ENCODE results near the gene SH3GL3.
A peak's percentile ranks its signal among the peaks of the same experiment; 100 is the strongest.

The SH3GL3 gene

DNA sequence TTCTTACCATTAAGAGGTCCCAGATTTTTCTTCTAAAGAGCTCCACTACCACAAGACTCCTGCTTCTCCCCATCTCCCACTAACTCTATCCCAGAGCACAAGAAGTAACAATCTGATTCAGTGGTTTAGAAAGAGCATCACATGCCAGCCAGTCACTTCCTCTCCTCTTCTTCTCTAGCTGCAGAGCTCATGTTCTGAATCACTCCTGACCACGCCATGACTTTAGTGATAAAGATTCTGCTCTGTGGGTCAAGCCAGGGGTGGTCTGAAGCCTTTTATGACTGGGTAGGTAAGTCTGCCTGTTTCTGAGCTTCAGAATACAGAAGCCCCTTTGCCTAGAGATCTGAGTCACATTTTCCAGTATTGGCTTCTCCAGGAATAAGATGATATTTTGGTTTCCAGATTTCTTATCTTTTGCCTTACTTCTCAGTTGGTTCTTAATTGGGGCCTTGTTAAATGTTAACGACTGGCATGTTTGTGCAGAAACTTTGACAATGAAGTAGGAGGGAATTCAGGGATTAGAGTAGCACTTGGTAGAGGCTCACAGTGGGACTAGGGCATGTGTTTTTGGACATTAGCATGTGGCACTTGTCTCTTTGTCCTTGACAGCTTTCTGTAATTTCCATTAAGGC, 179.1 kb downstream of the SH3GL3 start:
- DNase-seq = no peak

DNA sequence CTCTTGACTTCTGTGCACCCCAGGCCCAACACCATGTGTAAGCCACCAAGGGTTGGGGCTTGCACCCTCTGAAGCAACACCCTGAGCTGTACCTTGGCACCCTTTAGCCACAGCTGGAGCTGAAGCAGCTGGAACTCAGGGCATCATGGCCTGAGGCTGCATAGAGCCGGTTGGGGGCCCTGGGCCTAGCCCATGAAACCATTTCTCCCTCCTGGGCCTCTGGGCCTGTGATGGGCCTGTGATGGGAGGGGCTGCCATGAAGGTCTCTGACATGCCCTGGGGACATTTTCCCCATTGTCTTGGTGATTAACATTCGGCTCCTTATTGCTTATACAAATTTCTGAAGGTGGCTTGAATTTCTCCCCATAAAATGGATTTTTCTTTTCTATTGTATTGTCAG, 184.4 kb downstream of the SH3GL3 start:
- no peak for DNase-seq

DNA sequence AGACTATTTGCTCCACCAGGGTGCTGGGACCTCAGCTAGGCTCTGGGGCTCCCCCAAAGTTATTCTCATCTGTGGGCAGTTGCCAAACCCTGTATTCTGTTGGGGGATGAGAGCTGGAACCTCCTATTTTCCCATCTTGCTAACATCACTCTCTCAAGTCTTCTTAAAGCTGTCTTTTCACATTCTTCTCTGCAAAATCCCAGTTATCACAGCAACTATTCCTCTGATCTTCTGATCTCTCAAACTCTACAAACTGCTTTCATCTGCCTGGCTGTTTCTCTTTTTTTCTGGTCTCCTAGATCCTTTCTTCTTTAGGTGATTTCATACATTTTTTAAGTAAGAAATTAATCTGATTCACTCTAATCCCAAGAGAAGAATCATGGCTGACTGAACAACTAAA, 196.1 kb downstream of the SH3GL3 start:
- DNase-seq = no peak

DNA sequence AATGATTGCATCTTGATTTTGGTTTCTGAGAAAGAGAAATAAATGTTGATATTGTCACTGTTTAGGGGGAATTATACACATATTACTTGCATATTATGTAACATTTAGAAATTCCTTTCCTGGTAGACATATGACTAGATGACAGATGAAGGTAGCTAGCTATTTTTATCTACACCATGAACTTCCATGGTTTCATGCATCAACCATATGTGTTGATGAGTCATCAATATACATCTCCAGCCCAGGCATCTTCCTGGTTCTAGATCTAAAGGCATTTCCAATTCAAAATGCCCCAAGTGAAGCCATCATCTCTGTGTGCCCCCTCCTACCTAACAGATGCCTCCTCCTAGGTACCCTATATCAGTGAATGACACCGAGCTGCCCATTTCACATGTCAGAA, 197.3 kb downstream of the SH3GL3 start:
- DNase-seq = no peak

DNA sequence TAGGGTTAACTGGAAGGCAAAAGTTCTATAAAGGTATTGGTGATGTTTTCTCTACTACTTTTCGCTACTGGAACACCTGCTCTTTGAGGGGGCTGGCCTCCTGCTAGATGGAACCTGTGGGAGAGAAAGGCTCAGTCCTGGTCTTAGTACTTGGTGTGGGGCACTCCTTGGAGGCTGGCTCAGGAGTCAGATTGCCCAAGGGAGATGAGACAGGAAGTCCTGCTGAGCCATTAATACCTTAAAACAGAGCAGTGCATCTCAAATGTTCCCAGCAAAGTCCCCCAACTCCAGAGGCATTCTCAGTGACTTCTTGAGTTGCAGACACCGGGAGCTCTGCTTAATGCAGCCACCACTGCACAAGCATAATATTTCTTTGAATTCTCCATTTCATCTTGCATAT, 203.7 kb downstream of the SH3GL3 start:
- DNase-seq = no peak

DNA sequence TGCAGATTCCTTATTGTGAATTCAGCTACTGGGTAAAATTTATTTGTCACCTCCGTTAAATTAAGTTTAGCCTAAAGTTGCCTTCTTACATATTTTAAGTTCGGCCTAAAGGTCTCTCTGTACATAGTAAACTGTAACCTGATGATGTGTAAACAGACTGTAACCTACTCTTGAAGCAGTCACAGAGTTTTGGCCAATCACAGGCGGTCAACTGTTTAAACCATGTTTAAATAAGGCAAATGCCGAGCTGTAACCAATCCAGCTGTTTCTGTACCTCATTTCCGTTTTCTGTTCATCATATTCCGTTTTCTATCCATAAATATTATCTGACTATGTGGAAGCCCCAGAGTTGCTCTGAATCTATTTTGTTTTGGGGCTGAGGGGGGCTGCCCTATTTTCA, 204.4 kb downstream of the SH3GL3 start:
- no peak for DNase-seq

DNA sequence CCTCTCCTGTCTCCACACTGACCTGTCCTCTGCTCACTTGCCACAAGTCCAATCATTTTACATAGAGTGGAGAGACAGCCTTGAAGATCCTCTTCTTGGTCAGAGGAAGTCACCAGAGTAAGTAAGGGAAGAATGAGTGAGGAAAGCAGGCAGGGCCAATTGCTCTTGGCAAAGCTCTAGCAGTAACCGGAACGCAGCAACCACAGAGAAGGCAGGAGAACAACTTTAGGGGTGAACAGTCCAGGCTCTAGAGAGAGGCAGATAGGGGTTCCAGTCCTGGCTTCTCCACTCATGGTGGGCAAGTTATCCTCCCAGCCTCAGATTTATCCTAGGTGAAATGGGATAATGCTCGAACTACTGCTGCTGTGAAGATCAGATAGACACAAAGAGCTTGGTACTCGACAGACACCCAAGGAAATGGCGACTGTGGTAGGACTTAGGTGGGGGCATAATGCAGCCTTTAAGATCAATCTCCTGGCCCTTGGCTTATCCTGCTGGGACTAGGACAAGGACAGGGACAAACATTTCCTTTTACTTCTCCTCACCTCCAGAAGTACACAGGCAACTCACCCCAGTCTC, 205.6 kb downstream of the SH3GL3 start:
- DNase-seq = no peak

DNA sequence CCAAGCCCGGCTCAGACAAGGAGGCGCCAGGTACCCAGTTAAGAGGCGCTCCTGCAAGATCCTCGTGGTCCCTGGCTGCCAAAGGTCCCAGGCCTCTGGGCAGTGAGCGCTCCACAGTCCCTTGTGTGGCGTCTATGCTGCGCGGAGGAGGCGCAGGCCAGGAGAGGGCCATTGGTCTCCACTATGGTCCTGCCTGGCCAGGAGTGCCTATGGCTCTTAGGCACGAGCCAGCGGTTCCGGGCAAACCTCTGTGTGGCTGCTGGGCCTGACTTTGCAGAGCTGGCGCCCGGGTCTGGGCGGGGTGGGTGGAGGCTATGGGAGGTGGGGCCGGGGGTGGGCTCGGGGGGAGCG, 206.1 kb downstream of the SH3GL3 start:
- DNase-seq = no peak

DNA sequence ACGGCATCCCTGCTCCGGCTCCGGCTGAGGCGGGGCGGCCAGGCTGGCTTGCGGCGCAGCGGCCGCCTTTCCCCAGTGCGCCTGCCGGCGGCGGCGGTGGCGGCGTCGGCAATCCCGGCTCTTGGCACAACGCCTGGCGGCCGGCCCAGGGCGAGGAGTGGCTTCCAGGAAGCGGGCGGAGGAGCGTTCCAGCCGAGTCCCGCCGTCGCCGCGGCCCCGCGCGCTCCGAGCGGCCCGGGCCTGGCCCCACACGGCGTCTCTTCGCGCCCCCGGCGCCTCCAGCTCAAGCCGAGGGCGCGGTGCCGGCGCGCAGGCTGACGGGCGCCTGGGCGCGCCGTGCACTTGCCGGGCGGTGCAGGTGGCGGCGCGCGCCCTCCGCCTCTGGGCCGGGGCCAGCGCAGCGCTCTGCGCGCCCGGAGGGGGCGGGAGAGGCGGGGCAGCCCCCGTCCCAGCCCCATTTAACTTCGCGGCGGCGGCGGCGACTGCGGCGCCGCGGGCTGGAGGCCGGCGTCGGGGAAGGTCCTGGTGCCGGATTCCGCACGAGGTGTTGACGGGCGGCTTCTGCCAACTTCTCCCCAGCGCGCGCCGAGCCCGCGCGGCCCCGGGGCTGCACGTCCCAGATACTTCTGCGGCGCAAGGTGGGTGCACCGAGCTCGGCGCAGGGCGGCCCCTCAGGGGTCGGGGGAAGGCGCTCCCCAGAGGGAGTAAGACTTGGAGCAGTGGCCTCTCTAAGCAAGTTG, 206.7 kb downstream of the SH3GL3 start, which contains the start of gene ADAMTSL3:
Gene ADAMTSL3, plus strand, starts transcription at position 485 of the 740 bp plus-strand sequence. CDS start 1,639 bp downstream, outside the sequence.
- peak in 1 of 2 experiments; percentile 7 for DNase-seq

DNA sequence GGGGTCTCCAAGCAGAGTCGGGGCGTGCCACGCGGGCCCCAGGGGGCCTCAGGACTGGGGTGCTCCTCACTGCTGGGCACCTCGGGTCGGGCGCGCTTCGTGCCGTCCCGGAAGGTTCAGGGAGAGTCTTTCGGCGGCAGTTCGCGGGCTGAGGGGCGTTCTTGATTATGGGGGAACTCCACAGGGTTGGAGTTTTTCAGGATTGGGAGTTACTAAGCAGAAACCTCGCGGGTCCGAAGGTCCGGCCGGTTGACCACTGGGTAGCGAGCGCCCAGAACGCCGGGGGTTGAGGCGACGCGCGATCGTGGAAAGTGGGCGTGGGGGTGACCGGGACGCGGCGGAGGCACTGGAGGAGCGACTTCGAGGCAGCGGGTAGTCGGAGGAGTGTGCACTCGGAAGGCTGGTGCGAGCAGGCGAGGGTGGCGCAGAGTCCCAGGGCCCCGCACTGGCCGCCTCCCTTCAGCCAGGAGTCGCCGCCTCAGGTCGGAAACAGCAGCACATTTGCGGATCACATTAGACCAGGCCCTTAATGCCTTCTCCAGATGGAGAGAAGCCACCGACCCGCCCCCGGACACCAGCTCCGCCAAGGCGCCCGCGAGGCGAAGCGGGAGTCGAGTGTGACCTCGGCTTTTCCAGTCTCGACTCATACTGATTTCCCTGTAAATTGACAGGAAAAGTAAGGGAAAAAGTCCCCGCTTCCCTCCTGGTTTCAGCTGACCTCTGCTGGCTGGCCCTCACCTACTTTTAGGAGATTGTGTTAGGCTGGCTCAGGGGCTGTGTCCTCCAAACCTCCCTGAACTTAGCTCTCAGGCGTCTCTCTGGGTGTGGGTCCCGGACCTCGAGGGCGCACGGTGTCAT, 207.5 kb downstream of the SH3GL3 start:
- DNase-seq = no peak

DNA sequence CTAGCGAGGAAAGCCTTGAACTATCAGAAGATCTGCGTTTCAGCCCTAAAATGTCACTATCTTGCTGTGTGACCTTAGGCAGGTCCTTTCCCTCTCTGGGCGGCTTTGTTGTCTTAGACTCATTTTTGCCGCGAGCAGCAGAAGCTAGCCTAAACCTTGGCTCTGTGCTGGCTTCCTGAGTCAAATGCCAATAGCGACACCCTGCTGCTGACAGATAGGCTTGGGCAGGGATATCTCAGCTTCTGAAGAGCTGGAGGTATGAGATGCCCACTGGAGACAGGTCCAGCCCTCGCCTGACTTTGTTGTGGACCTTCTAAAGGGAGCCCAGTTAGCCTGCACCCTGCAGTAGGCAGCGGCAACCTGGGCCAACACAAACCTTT, 208.1 kb downstream of the SH3GL3 start:
- no peak for DNase-seq

DNA sequence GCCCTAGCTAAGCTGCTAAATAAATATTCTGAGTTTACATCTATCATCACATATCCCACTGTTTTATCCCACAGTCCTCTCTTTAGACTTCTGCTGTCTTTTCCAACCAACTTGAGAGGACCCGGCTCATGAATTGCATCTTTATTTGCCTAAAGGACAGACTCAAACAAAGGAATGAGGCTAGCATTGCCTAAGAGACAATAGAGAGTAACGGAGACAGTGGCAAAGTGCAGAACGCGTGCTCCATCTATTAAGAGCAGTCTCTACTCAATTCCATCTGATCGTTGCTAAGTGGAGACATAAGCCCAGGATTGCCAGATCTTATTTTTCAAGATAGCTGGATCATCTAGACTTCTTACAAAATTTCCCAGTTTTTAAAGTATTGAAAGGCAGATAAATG, 209.1 kb downstream of the SH3GL3 start:
- no peak for DNase-seq

DNA sequence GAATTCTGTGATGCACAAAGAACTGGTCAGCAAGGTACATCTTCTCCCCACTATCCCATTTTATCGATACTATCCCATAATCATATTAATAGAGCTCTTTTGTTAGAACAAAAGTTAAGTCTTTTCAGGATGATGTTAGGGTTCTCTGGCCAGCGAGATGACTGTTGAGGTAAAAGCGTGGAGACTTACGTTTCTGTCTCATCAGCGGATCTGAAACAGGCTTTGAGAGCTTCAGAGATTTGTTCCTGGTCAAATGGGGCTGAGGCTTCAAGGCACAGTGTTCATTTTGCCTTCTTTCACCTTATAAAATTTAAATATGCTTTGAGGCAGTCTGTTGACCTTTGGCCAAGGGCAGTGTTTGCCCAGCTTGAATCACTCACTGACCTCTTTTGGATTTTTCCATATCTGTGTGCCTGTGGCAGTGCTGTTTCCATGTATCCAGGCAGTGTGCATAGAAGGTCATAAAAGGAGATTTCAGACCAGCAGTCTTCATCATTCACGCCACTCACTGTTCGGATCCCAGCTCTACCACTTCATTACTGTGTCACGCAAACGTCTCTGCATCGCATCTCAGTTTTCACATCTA, 209.9 kb downstream of the SH3GL3 start:
- no peak for DNase-seq

DNA sequence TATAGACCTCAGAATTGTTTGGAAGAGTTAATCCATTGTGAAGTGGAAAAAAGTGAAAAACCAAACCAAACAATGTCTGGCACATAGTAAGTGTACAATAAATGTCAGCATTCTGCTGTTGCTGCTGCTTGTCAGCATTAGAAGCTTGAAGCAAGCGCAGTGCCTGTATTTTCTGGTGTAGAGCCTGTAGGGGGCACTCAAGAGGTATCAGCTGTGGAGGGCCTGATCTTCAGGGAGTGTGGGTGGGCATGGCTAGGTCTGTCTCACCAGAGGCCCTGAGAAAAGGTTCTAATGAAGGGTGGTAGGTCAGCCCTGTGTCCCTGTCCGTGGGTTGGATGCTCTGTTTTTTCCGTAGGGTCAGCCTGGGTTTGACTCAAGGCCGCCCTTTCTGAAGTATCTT, 210.4 kb downstream of the SH3GL3 start:
- no peak for DNase-seq

DNA sequence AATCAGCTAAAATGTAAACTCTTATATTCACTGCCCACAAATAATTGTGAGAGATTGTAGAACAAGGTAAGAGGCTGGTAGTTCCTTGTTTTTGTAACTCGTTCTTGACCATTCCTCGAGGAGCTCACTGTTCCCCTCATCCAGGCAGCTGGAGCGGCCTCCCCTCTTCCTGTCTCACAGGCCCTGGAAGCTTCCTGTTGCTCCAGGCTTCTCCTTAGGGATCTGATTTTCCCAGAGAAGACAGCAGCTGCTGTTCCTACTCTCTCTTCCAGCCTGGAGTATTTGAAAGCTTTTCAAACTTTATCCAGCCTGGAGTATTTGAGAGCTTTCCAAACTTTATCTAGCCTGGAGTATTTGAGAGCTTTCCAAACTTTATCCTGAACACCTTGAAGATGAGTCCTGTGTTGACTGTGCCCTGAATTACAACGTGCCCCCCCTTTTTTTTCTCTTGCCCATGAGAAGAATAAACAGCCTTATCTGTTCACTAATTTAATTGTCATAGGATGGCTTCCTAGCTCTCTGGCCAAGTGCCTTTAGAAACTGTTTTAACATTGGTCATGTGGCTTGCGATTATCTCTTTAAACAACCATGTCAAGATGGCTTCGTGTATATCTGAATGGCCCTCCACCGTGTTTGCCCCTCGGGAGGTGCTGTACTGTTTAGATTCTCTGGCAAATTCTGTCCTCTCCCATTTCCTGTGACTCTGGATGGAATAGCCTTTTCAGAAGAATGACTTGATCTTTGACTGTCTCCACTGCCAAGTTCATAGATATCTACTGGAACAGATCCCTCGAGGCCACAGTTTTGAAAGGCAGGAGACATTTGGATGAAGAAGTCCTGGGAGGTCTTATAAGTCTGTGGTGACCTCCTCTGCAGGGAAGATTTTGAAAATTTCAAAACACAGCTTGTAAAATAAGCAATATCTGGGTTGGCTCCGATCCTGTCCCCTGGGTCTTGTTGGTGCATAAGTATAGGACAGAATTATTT, 211.6 kb downstream of the SH3GL3 start:
- no peak for DNase-seq

DNA sequence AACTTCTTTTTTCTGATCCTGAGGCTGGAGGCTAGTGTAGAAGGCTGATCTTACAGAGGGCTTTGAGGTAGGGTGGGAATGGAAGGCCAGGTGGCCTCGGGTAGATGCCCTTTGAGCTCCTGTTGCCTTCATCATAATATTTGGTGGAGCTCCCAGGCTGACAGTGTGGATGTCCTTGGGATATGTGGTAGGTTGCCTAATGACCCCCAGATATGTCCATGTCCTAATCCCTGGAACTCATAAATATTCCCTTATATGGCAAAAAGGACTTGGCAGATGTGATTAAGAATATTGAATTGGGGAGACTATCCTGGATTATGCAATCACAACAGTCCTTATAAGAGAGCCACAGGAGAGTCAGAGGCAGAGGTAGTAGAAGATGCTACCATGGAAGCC, 212.3 kb downstream of the SH3GL3 start:
- no peak for DNase-seq

DNA sequence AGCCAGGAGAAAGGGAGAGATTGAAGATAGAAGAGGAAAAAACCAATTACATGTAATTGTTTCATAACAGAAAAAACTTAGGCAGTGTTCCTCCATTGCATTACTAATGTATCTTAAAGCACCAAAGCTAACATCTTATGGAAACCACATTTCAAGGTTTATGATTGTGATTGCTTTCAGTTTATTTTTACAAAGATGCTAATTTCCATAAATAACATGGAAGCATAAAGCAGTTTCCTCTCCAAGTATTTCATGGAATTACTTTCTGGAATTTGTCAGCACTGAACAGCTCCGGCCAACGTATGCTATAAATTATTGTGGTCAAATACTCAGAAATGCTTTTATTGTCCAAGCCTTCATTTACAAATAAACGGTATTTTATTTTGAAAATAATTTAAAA, 218.3 kb downstream of the SH3GL3 start:
- DNase-seq = no peak
